ENCODE results near the gene LENG1.

The LENG1 gene

GRCh38 chr19:54136864-54137698, 22.4 kb downstream of the LENG1 start:
- Histone ChIP-seq H3K27ac (ENCODE audit: low read length) (peak overlapping the region; percentile 24; the same call in 1 of the 2 replicates), H3K9me2 (replicated peaks; ENCODE audit: insufficient read depth, low read length) (no peaks in the 10 kb centered on the region), H3K79me2 (ENCODE audit: low read length) (peaks cover 45% of the 10 kb centered on the region), H3K9me3 (replicated peaks; ENCODE audit: insufficient read depth, low read length) (no peaks in the 10 kb centered on the region), H4K20me1 (ENCODE audit: insufficient read depth, low read length) (peaks cover 6% of the 10 kb centered on the region; the same call in 1 of the 2 replicates), H3K4me3 (ENCODE audit: low read length) (peak overlapping the region; percentile 80), H3K36me3 (replicated peaks; ENCODE audit: insufficient read depth, low read length) (no peaks in the 10 kb centered on the region), H3K27me3 (replicated peaks; ENCODE audit: insufficient read depth, low read length) (no peaks in the 10 kb centered on the region), H3F3A (ENCODE audit: insufficient read depth, low read length) (no peaks in the 10 kb centered on the region), H3K9ac (ENCODE audit: low read length) (peak overlapping the region; percentile 99; the same call in 1 of the 2 replicates), H3K4me2 (ENCODE audit: low read depth, low read length) (peak overlapping the region; percentile 86), H2AFZ (ENCODE audit: low read length) (peak overlapping the region; percentile 75), H3K4me1 (ENCODE audit: low read length) (peaks cover 10% of the 10 kb centered on the region)
- peak; percentile 100 for DNase-seq
- TF ChIP-seq EZH2phosphoT487 (IDR thresholded peaks at IDR 0.05; ENCODE audit: low read length) (no peak), EZH2 (optimal IDR thresholded peaks at IDR 0.05; ENCODE audit: low read depth, low read length) (no peak), CTCF (IDR thresholded peaks at IDR 0.05; ENCODE audit: low read length) (no peak)

- TF ChIP-seq EZH2 (optimal IDR thresholded peaks at IDR 0.05; ENCODE audit: low read depth, low read length) (no peak), EZH2phosphoT487 (IDR thresholded peaks at IDR 0.05; ENCODE audit: low read length) (no peak), CTCF (IDR thresholded peaks at IDR 0.05; ENCODE audit: low read length) (no peak)
- peak; percentile 27 for DNase-seq
- H3K4me3 ChIP-seq (ENCODE audit: low read length) = peak overlapping the region; percentile 69
- peaks cover 6% of the 10 kb centered on the region; the same call in 1 of the 2 replicates for H4K20me1 ChIP-seq (ENCODE audit: insufficient read depth, low read length)
- H3K9ac ChIP-seq (ENCODE audit: low read length) = peak overlapping the region; percentile 35; the same call in 1 of the 2 replicates
- no peaks in the 10 kb centered on the region for H3K9me3 ChIP-seq (replicated peaks; ENCODE audit: insufficient read depth, low read length)
- no peaks in the 10 kb centered on the region for H3K27me3 ChIP-seq (replicated peaks; ENCODE audit: insufficient read depth, low read length)
- no peaks in the 10 kb centered on the region for H3K36me3 ChIP-seq (replicated peaks; ENCODE audit: insufficient read depth, low read length)
- peaks cover 37% of the 10 kb centered on the region for H3K79me2 ChIP-seq (ENCODE audit: low read length)
- H3F3A ChIP-seq (ENCODE audit: insufficient read depth, low read length) = no peaks in the 10 kb centered on the region
- no peaks in the 10 kb centered on the region for H3K9me2 ChIP-seq (replicated peaks; ENCODE audit: insufficient read depth, low read length)
- H2AFZ ChIP-seq (ENCODE audit: low read length) = peak overlapping the region; percentile 75
- peak overlapping the region; percentile 86 for H3K4me2 ChIP-seq (ENCODE audit: low read depth, low read length)
- H3K4me1 ChIP-seq (ENCODE audit: low read length) = peaks cover 10% of the 10 kb centered on the region
- peak overlapping the region; percentile 24; the same call in 1 of the 2 replicates for H3K27ac ChIP-seq (ENCODE audit: low read length)
Observed at GRCh38 chr19:54136086-54136863, 23.2 kb downstream of the LENG1 start.

GRCh38 chr19:54133957-54134590, 25.4 kb downstream of the LENG1 start:
- Histone ChIP-seq H3K9me2 (replicated peaks; ENCODE audit: insufficient read depth, low read length) (no peaks in the 10 kb centered on the region), H3K9ac (ENCODE audit: low read length) (no peak overlapping the region), H3K4me2 (ENCODE audit: low read depth, low read length) (no peak overlapping the region), H3K79me2 (ENCODE audit: low read length) (peaks cover 15% of the 10 kb centered on the region), H3F3A (ENCODE audit: insufficient read depth, low read length) (no peaks in the 10 kb centered on the region), H4K20me1 (ENCODE audit: insufficient read depth, low read length) (no peaks in the 10 kb centered on the region), H3K4me3 (ENCODE audit: low read length) (no peak overlapping the region), H3K36me3 (replicated peaks; ENCODE audit: insufficient read depth, low read length) (no peaks in the 10 kb centered on the region), H3K4me1 (ENCODE audit: low read length) (peaks cover 9% of the 10 kb centered on the region), H3K27me3 (replicated peaks; ENCODE audit: insufficient read depth, low read length) (no peaks in the 10 kb centered on the region), H3K27ac (ENCODE audit: low read length) (no peak overlapping the region), H2AFZ (ENCODE audit: low read length) (no peak overlapping the region), H3K9me3 (replicated peaks; ENCODE audit: insufficient read depth, low read length) (no peaks in the 10 kb centered on the region)
- TF ChIP-seq EZH2phosphoT487 (IDR thresholded peaks at IDR 0.05; ENCODE audit: low read length) (no peak), EZH2 (optimal IDR thresholded peaks at IDR 0.05; ENCODE audit: low read depth, low read length) (no peak), CTCF (IDR thresholded peaks at IDR 0.05; ENCODE audit: low read length) (no peak)
- no peak for DNase-seq
